Suprapubic skin (tissue), 4 donors: ENCODE results near the gene GPRC6A. TPM values are rescaled to one million over a fixed set of nuclear protein-coding genes. Genes with fewer than 3 reads are reported as not detected.
"Not testable (repeated sequence)": the region's sequence is repeated elsewhere in the genome, so short reads cannot be mapped to it uniquely, and the experiment has no call there.

ENCODE experiments used
- DNase-seq, 2 donors: peaks; one replicate each; pipeline ENCODE4 v3.0.0-alpha.2; 2019; ENCODE audit warnings: low spot score in 2 of 2
- H3K27ac ChIP-seq: fragments of 200-600 bp; sonication (generic); one replicate; pipeline ENCODE4 v1.5.1; 2019
- H3K27me3 ChIP-seq: fragments of 200-600 bp; sonication (generic); one replicate; pipeline ENCODE4 v1.5.1; 2019
- H3K36me3 ChIP-seq: fragments of 200-600 bp; sonication (generic); one replicate; pipeline ENCODE4 v1.5.1; 2019
- H3K4me1 ChIP-seq: fragments of 200-600 bp; sonication (generic); one replicate; pipeline ENCODE4 v1.5.1; 2019
- H3K4me3 ChIP-seq: fragments of 200-600 bp; sonication (generic); one replicate; pipeline ENCODE4 v1.5.1; 2019; ENCODE audit warnings: mild to moderate bottlenecking
- H3K9me3 ChIP-seq: fragments of 200-600 bp; sonication (generic); one replicate; pipeline ENCODE4 v1.5.1; 2019
- CTCF ChIP-seq, 2 donors: fragments of 200-600 bp in 1 of 2; fragments of 450-650 bp in 1 of 2; sonication (generic) in 1 of 2; IDR thresholded peaks; one replicate each; pipeline ENCODE4 v1.5.1; 2016 to 2019; ENCODE audit warnings: antibody characterized with exemption in 2 of 2, mild to moderate bottlenecking in 1 of 2, moderate library complexity in 1 of 2
- EP300 ChIP-seq: sonication (generic); formaldehyde crosslinking; IDR thresholded peaks from one replicate; pipeline ENCODE4 v1.6.1; 2017; ENCODE audit warnings: antibody characterized with exemption
- POLR2A ChIP-seq, 2 donors: fragments of 450-650 bp; IDR thresholded peaks; one replicate each; pipeline ENCODE4 v1.6.1; 2017; ENCODE audit warnings: antibody characterized with exemption in 2 of 2, mild to moderate bottlenecking in 2 of 2, moderate library complexity in 2 of 2
- POLR2AphosphoS5 ChIP-seq, 3 donors: sonication (generic); formaldehyde crosslinking; IDR thresholded peaks; one replicate each; pipeline ENCODE4 v1.6.1; 2017; ENCODE audit warnings: antibody characterized with exemption in 3 of 3
- WGBS: methylation state at CpG from one replicate; pipeline ENCODE4 v1.1.5; 2018; 5-methylcytosine and 5-hydroxymethylcytosine counted together
- total RNA-seq, 4 donors: library from RNA; depleted of rRNA; stranded (reverse); fragments of >200 nt; gene quantifications; one replicate each; pipeline ENCODE4 v1.1.0, GENCODE V29; 2016

Gene GPRC6A
- total RNA-seq, 4 donors from 2014 or later = not detected

GRCh38 chr6:116836606-116837342, 7.9 kb upstream of the GPRC6A start:
- WGBS = 82% methylated on average over 5 of the region's 5 CpGs
- no peak for DNase-seq
- no peak for TF ChIP-seq CTCF (IDR thresholded peaks at IDR 0.05)
- no peak for TF ChIP-seq POLR2AphosphoS5 (IDR thresholded peaks at IDR 0.05)
- TF ChIP-seq EP300 = no peak
- TF ChIP-seq POLR2A (IDR thresholded peaks at IDR 0.05) = no peak

GRCh38 chr6:116834526-116834925, 5.6 kb upstream of the GPRC6A start:
- H3K27me3 ChIP-seq, H3K9me3 ChIP-seq, H3K4me3 ChIP-seq, H3K4me1 ChIP-seq, H3K36me3 ChIP-seq, DNase-seq, H3K27ac ChIP-seq: not testable (repeated sequence)
- 93% methylated on average over 2 of the region's 2 CpGs for WGBS

More at GRCh38 chr6:116836606-116837342, 7.9 kb upstream of the GPRC6A start:
- no peaks in the 10 kb centered on the region for H3K27me3 ChIP-seq
- H3K36me3 ChIP-seq = no peaks in the 10 kb centered on the region
- no peaks in the 10 kb centered on the region for H3K4me1 ChIP-seq
- H3K9me3 ChIP-seq = no peaks in the 10 kb centered on the region
- H3K4me3 ChIP-seq = no peak overlapping the region
- no peak overlapping the region for H3K27ac ChIP-seq

GRCh38 chr6:116827561-116828240, 1.2 kb downstream of the GPRC6A start:
- no peak for DNase-seq
- Histone ChIP-seq H3K27me3 (no peaks in the 10 kb centered on the region), H3K4me3 (no peak overlapping the region), H3K4me1 (no peaks in the 10 kb centered on the region), H3K9me3 (peaks cover 7% of the 10 kb centered on the region), H3K36me3 (no peaks in the 10 kb centered on the region), H3K27ac (no peak overlapping the region)
- 58% methylated on average over 2 of the region's 2 CpGs for WGBS
- TF ChIP-seq EP300 (no peak), POLR2A (IDR thresholded peaks at IDR 0.05) (no peak), POLR2AphosphoS5 (IDR thresholded peaks at IDR 0.05) (no peak), CTCF (IDR thresholded peaks at IDR 0.05) (no peak)

- H3K4me1 ChIP-seq, H3K4me3 ChIP-seq, H3K27ac ChIP-seq, DNase-seq, H3K27me3 ChIP-seq, H3K36me3 ChIP-seq, H3K9me3 ChIP-seq: not testable (repeated sequence)
- WGBS = 88% methylated on average over 12 of the region's 15 CpGs
Measured at GRCh38 chr6:116816336-116816735, 12.5 kb downstream of the GPRC6A start.

GRCh38 chr6:116812051-116812650, 16.7 kb downstream of the GPRC6A start:
- WGBS = 78% methylated on average over 2 of the region's 2 CpGs

More at GRCh38 chr6:116812051-116812650, 16.7 kb downstream of the GPRC6A start:
- no peak overlapping the region for H3K27ac ChIP-seq
- H3K36me3 ChIP-seq = no peaks in the 10 kb centered on the region
- no peaks in the 10 kb centered on the region for H3K27me3 ChIP-seq
- no peak for TF ChIP-seq CTCF (IDR thresholded peaks at IDR 0.05)
- no peak for TF ChIP-seq POLR2AphosphoS5 (IDR thresholded peaks at IDR 0.05)
- no peak for TF ChIP-seq POLR2A (IDR thresholded peaks at IDR 0.05)
- TF ChIP-seq EP300 = no peak
- no peaks in the 10 kb centered on the region for H3K9me3 ChIP-seq
- H3K4me1 ChIP-seq = no peaks in the 10 kb centered on the region
- no peak overlapping the region for H3K4me3 ChIP-seq
- no peak for DNase-seq
